H9 (cell line): ENCODE data around the gene QRICH2. TPM values are rescaled to one million over a fixed set of nuclear protein-coding genes. Genes with fewer than 3 reads are reported as not detected.

Experiments used
- DNase-seq: peaks from one replicate; pipeline ENCODE4 v3.0.0-alpha.2; 2017
- H2AFZ ChIP-seq: one replicate; pipeline ENCODE4 v1.6.1; 2013; ENCODE audit warnings: mild to moderate bottlenecking, low read length, control low read depth, moderate library complexity
- H2AK5ac ChIP-seq: 2 replicates; pipeline ENCODE4 v1.6.1; 2013; ENCODE audit warnings: low read length, control low read depth, mixed read lengths; ENCODE audit not compliant: insufficient read length
- H2BK120ac ChIP-seq: one replicate; pipeline ENCODE4 v1.6.1; 2013; ENCODE audit warnings: low read depth, mild to moderate bottlenecking, low read length, control low read depth, inconsistent platforms; ENCODE audit not compliant: poor library complexity, severe bottlenecking
- H2BK12ac ChIP-seq: 2 replicates; pipeline ENCODE4 v1.6.1; 2013; ENCODE audit warnings: low read length, control low read depth, mixed read lengths, low read depth; ENCODE audit not compliant: insufficient read length
- H2BK15ac ChIP-seq: 2 replicates; pipeline ENCODE4 v1.6.1; 2013; ENCODE audit warnings: low read depth, low read length, control low read depth
- H2BK20ac ChIP-seq: one replicate; pipeline ENCODE4 v1.6.1; 2013; ENCODE audit warnings: low read depth, mild to moderate bottlenecking, low read length, control low read depth, inconsistent platforms; ENCODE audit not compliant: poor library complexity, severe bottlenecking
- H2BK5ac ChIP-seq: 2 replicates; pipeline ENCODE4 v1.6.1; 2013; ENCODE audit warnings: low read length, control low read depth, mixed read lengths; ENCODE audit not compliant: insufficient read length
- H3K14ac ChIP-seq: 2 replicates; pipeline ENCODE4 v1.6.1; 2013; ENCODE audit warnings: low read length, control low read depth; ENCODE audit not compliant: insufficient read depth
- H3K18ac ChIP-seq: 2 replicates; pipeline ENCODE4 v1.6.1; 2013; ENCODE audit warnings: low read depth, mild to moderate bottlenecking, mixed read lengths, low read length, control low read depth; ENCODE audit not compliant: insufficient read length
- H3K23ac ChIP-seq: 2 replicates; pipeline ENCODE4 v1.6.1; 2013; ENCODE audit warnings: low read length, control low read depth, mixed read lengths, low read depth; ENCODE audit not compliant: insufficient read length
- H3K23me2 ChIP-seq: 2 replicates; pipeline ENCODE4 v1.6.1; 2013; ENCODE audit warnings: low read depth, mild to moderate bottlenecking, mixed read lengths, low read length, control low read depth; ENCODE audit not compliant: insufficient read length, poor library complexity, severe bottlenecking
- H3K27ac ChIP-seq: 2 replicates; pipeline ENCODE4 v1.5.1; 2013; ENCODE audit warnings: low read length, control low read depth, mixed read lengths, low read depth; ENCODE audit not compliant: insufficient read length
- H3K27me3 ChIP-seq: 2 replicates; pipeline ENCODE4 v1.6.1; 2013; ENCODE audit warnings: low read length, control low read depth, inconsistent platforms; ENCODE audit not compliant: insufficient read depth
- H3K4ac ChIP-seq: 2 replicates; pipeline ENCODE4 v1.6.1; 2013; ENCODE audit warnings: low read depth, mild to moderate bottlenecking, control low read depth, inconsistent platforms, low read length, moderate library complexity
- H3K4me1 ChIP-seq: 2 replicates; pipeline ENCODE4 v1.6.1; 2013; ENCODE audit warnings: low read length, control low read depth, inconsistent platforms; ENCODE audit not compliant: insufficient read depth
- H3K4me2 ChIP-seq: 2 replicates; pipeline ENCODE4 v1.6.1; 2013; ENCODE audit warnings: low read length, control low read depth, mixed read lengths; ENCODE audit not compliant: insufficient read length, insufficient read depth
- H3K56ac ChIP-seq: 2 replicates; pipeline ENCODE4 v1.6.1; 2013; ENCODE audit warnings: low read depth, mild to moderate bottlenecking, mixed read lengths, low read length, control low read depth; ENCODE audit not compliant: insufficient read length
- H3K79me1 ChIP-seq: 2 replicates; pipeline ENCODE4 v1.6.1; 2013; ENCODE audit warnings: low read depth, mild to moderate bottlenecking, moderate library complexity, low read length, control low read depth, inconsistent platforms; ENCODE audit not compliant: insufficient read depth, poor library complexity, severe bottlenecking
- H3K79me2 ChIP-seq: 2 replicates; pipeline ENCODE4 v1.6.1; 2013; ENCODE audit warnings: low read length, control low read depth, inconsistent platforms; ENCODE audit not compliant: insufficient read depth
- H3K9ac ChIP-seq: 2 replicates; pipeline ENCODE4 v1.6.1; 2013; ENCODE audit warnings: low read length, control low read depth, mixed read lengths; ENCODE audit not compliant: insufficient read length; ENCODE audit errors: extremely low read depth
- H3K9me3 ChIP-seq: one replicate; pipeline ENCODE4 v1.6.1; 2013; ENCODE audit warnings: low read depth, low read length, inconsistent platforms; ENCODE audit not compliant: control insufficient read depth
- H3T11ph ChIP-seq: one replicate; pipeline ENCODE4 v1.6.1; 2013; ENCODE audit warnings: mild to moderate bottlenecking, low read length, control low read depth, inconsistent platforms
- H4K20me1 ChIP-seq: one replicate; pipeline ENCODE4 v1.6.1; 2013; ENCODE audit not compliant: control insufficient read depth, insufficient read length, insufficient read depth
- H4K5ac ChIP-seq: 2 replicates; pipeline ENCODE4 v1.6.1; 2013; ENCODE audit warnings: low read depth, mild to moderate bottlenecking, mixed read lengths, low read length, control low read depth; ENCODE audit not compliant: insufficient read length
- H4K8ac ChIP-seq: replicated peaks from 2 replicates; pipeline ENCODE4 v1.6.1; 2013; ENCODE audit warnings: low read length, control low read depth, mixed read lengths, low read depth; ENCODE audit not compliant: insufficient read length
- H4K91ac ChIP-seq: 2 replicates; pipeline ENCODE4 v1.6.1; 2013; ENCODE audit warnings: low read depth, mild to moderate bottlenecking, moderate library complexity, mixed read lengths, low read length, control low read depth; ENCODE audit not compliant: insufficient read length
- H3K27ac Mint-ChIP-seq, 3 experiments: 2 replicates in 2 of 3; 3 replicates in 1 of 3; pipeline ENCODE4 v1.8.0; 2020 to 2021; ENCODE audit warnings: mixed read lengths in 3 of 3, mild to moderate bottlenecking in 1 of 3, moderate library complexity in 1 of 3
- H3K27me3 Mint-ChIP-seq: 2 replicates; pipeline ENCODE4 v1.8.0; 2021; ENCODE audit warnings: low read depth, mild to moderate bottlenecking, moderate library complexity, mixed read lengths
- H3K36me3 Mint-ChIP-seq, 3 experiments: 2 replicates in 2 of 3; 3 replicates in 1 of 3; pipeline ENCODE4 v1.8.0; 2020 to 2021; ENCODE audit warnings: low read depth in 3 of 3, mixed read lengths in 3 of 3; ENCODE audit not compliant: insufficient read depth in 1 of 3
- H3K4me1 Mint-ChIP-seq, 2 experiments: 2 replicates each; pipeline ENCODE4 v1.8.0; 2020; ENCODE audit warnings: mixed read lengths in 2 of 2
- H3K4me3 Mint-ChIP-seq, 2 experiments: 2 replicates in 1 of 2; 3 replicates in 1 of 2; pipeline ENCODE4 v1.8.0; 2020 to 2021; ENCODE audit warnings: mild to moderate bottlenecking in 2 of 2, mixed read lengths in 2 of 2, moderate library complexity in 1 of 2
- H3K9me3 Mint-ChIP-seq, 2 experiments: 2 replicates in 1 of 2; 3 replicates in 1 of 2; pipeline ENCODE4 v1.8.0; 2020; ENCODE audit warnings: mild to moderate bottlenecking in 2 of 2, mixed read lengths in 2 of 2, moderate library complexity in 1 of 2
- WGBS: extraction: QIAGEN DNeasy Blood & Tissue Kit; methylation state at CpG from one replicate; pipeline ENCODE4 v1.1.7; 2013; ENCODE audit warnings: missing lambda C conversion rate, low lambda C conversion rate, mixed read lengths; ENCODE audit not compliant: insufficient read length; ENCODE audit errors: extremely low coverage; 5-methylcytosine and 5-hydroxymethylcytosine counted together
- total RNA-seq: library from RNA; stranded (reverse); gene quantifications from 2 replicates; pipeline ENCODE4 v1.2.1, GENCODE V29; 2021
- TF ChIP-seq, protein P1 (sequence below): fragments of 200-600 bp; sonication (generic); conservative IDR thresholded peaks from 3 replicates; pipeline ENCODE4 v1.8.0; 2021; ENCODE audit warnings: antibody characterized with exemption, mild to moderate bottlenecking

Gene QRICH2
- total RNA-seq, 1 experiment from 2014 or later: 3.2 TPM

DNA sequence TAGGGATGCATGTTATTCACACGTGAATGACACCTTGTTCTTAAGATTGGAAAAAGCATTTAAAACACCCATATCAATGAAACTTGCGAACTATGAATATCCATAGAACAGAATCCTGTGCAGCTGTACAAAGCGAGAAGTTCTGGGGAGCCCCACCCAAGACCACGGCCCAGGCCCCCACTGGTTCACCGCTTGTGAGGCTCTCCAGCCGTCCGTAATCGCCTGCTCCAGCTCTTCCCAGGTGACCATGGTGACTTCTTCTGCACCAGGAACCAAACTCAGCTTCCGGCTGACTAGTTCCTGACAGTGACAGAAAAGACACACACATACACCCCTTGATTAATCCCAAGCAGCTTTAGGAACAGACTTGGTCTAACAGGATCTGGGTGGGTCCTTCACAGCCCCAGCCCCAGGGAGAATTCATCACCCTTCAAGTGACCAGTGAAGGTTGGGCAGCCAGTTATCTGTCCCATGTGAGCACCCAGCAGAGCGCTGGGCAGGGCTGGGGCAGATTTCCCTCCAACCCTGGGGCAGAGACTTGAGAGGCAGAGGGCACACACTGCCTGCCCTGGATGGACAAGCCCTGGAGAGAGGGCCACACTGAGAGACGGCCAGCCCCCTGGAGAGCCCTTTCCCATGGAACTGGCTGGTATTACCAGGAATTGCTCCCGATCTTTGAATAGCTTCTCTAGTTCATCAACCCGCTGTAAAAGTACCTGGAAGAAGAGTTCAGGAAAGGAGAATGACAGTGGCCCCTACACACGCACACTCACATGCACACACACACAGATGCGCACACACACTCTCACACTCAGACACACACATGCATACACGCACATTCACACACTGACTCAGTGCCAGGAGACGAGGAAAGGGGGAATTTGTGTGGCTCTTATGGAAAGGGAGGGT is 3.6 kb downstream of the QRICH2 start:
- Histone ChIP-seq H2AFZ (no peak overlapping the region), H3K18ac (no peak overlapping the region), H3K27me3 (no peaks in the 10 kb centered on the region), H2BK15ac (no peak overlapping the region), H3K79me1 (no peaks in the 10 kb centered on the region), H2BK20ac (no peak overlapping the region), H4K91ac (no peak overlapping the region), H3K9me3 (no peaks in the 10 kb centered on the region), H3T11ph (no peak overlapping the region), H4K20me1 (no peaks in the 10 kb centered on the region), H3K56ac (no peak overlapping the region), H4K8ac (no peak overlapping the region), H2BK5ac (no peak overlapping the region), H2BK12ac (no peak overlapping the region), H2AK5ac (no peak overlapping the region), H3K23ac (no peak overlapping the region), H2BK120ac (no peak overlapping the region), H3K23me2 (no peaks in the 10 kb centered on the region), H3K9ac (no peak overlapping the region), H3K4me1 (no peaks in the 10 kb centered on the region), H3K4me2 (no peak overlapping the region), H3K14ac (no peak overlapping the region), H3K27ac (no peak overlapping the region), H4K5ac (no peak overlapping the region), H3K79me2 (no peaks in the 10 kb centered on the region), H3K4ac (no peak overlapping the region)
- Mint-ChIP-seq H3K4me3 (no peak overlapping the region), H3K4me1 (peaks cover 0 to 2% of the 10 kb centered on the region in 2 experiments; a peak in 1 of 4 replicates), H3K9me3 (no peaks in the 10 kb centered on the region), H3K36me3 (peaks cover 0 to 4% (median 2%) of the 10 kb centered on the region in 3 experiments; a peak in 5 of 7 replicates), H3K27ac (peak overlapping the region in 1 of 3 experiments; percentile 25; a peak in 2 of 7 replicates), H3K27me3 (no peaks in the 10 kb centered on the region)
- no CpG with 5 or more reads among the region's 17 CpGs for WGBS
- TF ChIP-seq, protein P1, sequence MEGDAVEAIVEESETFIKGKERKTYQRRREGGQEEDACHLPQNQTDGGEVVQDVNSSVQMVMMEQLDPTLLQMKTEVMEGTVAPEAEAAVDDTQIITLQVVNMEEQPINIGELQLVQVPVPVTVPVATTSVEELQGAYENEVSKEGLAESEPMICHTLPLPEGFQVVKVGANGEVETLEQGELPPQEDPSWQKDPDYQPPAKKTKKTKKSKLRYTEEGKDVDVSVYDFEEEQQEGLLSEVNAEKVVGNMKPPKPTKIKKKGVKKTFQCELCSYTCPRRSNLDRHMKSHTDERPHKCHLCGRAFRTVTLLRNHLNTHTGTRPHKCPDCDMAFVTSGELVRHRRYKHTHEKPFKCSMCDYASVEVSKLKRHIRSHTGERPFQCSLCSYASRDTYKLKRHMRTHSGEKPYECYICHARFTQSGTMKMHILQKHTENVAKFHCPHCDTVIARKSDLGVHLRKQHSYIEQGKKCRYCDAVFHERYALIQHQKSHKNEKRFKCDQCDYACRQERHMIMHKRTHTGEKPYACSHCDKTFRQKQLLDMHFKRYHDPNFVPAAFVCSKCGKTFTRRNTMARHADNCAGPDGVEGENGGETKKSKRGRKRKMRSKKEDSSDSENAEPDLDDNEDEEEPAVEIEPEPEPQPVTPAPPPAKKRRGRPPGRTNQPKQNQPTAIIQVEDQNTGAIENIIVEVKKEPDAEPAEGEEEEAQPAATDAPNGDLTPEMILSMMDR: no peak
- no peak for DNase-seq
